Amniotic epithelial cell (primary cell): ENCODE measurements around the gene CCNC.

Experiments used
- DNase-seq: peaks from one replicate; pipeline ENCODE4 v3.0.0-alpha.2; 2010; ENCODE audit warnings: low read depth

Gene CCNC

GRCh38 chr6:99568103-99568933 is at the start of gene CCNC:
CCNC (minus strand) TSS chr6:99568660; CDS start chr6:99568527, 133 bp downstream.
- DNase-seq: peak; percentile 97

- no peak for DNase-seq
Observed at GRCh38 chr6:99617131-99617530, 48.7 kb upstream of the CCNC start.

- no peak for DNase-seq
Observed at GRCh38 chr6:99614430-99615186, 46.1 kb upstream of the CCNC start.

- DNase-seq: no peak
Observed at GRCh38 chr6:99613705-99614429, 45.4 kb upstream of the CCNC start.

GRCh38 chr6:99613409-99613704 is 44.9 kb upstream of the CCNC start:
- peak; percentile 16 for DNase-seq

DNA sequence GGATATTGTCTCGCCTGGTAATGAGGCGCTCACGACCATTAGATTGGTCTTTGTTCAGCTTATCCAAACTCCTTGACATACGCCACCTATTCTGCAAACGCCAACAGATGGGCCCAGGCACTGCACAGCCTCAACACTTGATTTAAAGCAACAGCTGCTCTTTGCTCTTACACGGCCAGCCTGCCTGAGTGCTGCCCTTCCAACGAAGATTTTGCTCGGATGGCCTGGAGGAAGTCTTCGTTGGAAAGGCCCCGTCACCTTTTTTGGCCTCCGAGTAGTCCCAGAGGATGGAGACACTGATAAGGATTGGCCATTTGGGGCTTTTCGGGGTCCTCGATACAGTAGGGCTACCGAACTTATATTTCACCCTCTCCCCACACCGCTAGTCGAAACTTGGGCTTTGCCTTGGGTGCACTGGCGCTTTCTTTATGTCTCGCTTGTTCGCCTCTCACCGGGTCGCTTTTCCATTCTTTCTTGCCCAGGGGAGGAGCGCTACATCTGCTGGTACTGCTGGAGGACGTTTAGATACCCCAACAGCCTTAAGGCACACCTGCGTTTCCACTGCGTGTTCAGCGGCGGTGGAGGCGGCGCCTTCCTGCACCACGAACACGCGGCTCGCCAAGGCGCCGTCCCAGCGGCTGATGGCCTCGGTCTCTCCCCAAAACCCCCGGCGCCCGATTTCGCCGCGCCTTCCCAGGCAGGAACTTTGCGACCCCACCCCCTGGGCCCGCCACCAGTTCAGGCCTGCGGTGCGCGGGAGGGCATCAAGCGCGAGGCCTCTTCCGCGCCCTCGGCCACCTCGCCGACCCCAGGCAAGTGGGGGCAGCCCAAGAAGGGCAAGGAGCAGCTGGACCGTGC is 44.3 kb upstream of the CCNC start:
- DNase-seq: no peak

DNA sequence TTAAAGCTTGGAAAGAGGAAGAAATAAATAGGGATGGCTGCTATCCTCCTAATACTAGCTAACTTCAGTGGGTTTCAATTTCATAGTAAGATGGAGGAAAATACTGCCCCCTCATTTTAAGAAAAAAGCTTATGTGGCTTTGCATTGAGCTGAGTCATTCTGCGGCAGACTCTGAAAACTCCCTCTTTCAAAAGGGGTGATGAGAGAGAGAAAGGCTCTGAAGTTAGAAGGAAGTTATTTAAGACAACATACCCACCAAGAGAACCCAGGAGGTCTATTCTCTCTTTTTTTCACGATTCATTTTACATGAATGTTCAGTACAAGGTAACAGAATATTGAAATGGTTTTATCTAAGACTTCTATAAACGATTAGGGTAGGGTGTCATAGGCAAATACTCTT is 42.7 kb upstream of the CCNC start:
- DNase-seq: no peak

DNA sequence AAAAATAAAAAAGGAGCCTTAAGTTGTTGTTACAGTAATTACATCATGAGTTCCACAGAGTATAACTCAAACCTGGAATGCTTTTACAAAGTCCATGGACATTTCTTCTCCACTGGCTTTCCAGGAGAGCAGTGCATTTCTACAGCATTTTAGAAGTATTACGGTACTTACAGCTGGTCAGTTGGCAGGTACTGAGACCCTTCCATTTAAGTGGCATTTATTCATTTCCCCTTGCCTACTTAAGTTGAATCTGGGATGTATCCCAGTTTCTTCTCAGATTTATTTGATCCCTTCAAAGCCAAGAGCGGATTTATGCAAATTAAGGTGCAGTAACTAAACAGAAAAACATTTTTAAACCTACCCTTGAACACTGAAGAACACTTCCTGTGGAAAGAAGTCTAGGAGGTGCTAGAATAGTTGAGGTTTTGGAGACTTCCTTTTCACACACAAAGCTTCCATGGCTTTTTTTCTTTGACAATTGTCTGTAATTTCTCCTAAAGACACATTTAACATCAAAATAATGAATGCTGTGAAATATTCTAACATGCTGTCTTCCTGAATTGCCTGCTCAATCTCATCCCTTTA is 41.5 kb upstream of the CCNC start:
- DNase-seq: no peak

DNA sequence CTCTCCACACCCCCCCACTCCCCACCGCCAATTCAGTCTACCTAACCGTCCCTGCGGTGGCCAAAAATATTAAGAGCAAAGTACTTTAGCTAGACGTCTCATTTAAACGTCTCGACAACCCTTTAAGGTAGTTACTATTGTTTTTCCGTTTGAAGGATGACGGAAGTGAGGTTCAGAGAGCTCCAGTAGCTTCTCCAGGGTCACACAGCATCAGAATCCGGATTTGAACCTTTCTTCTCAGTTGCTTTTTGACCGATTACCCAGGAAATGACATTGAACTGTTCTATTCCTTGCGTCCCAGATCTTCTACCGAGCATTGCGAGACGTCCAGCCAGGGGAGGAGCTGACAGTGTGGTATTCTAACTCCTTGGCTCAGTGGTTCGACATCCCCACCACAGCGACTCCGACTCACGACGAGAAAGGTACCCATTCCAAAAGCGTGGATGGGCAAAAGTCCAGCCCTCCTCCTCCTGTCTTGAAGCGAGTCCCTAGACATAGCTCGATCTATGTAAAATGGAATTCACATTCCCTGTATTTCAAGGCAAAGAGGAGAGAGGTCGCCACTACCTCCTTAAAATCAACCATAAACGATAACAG is 40.5 kb upstream of the CCNC start:
- no peak for DNase-seq

DNA sequence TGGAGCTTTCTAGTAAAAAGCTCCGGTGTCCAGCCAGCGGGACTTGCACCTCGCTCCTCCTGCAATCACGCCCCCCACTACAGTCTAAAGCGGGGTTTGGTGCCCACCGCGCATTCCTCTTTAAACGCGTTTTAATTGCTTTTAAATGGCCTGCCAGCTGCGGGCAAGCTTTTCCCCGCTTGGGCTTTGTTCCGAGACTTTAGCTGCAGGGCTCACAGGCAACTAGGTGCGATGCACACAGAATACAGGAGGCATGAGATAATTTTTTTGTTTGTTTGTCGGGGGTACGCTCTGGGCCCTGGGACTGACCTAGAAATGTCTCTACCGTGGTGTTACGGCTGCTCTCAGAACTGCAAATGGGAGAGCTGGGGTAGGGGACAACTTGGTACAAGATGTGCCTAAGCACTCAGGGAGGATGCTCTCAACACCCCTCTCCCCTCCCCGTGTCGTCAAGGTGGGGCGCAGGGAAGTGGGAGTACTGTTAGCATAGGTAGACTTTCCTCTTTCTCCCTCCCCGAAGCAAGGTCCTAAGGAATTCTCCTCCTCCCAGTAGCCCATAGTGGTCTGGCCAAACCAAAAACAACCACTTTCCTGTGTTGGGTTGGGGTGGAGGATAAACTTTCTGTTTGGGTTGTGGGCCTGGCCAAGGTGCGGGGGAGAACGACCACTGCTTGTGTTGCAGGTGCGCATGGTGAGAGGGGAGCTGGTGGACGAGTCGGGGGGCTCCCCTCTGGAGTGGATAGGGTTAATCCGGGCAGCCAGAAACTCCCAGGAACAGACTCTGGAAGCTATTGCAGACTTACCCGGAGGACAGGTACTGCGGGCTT is 39.8 kb upstream of the CCNC start:
- DNase-seq: no peak

DNA sequence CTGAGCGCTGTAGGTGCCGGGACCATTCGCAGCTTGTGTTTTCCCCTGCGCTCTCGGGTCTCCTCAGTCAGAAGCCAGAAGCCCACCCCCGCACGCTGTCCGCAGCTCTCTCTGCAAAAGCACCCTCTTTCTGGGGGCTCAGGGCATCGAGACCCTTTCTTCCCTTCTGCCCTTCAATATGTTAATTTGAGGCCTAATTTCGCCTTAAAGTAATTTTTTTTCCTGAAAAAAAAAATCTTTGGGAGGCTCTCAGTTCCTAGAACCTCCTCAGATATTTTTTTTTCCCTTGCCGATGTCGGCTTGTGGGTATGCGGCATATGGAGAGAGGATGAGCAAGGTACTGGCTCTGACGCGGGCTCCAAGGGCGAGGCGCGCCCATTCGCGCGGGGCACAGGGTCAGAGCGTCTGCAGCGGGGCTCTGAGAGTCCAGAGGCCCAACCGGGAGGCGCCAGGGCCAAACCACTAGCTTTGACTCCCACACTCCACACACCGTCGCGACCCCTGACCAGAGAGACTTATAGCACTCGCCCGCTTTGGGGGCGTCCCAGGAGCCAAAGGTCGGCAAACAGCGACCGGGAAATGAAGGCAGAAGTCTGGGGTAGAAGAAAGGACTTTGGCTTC is 39.1 kb upstream of the CCNC start:
- no peak for DNase-seq

DNA sequence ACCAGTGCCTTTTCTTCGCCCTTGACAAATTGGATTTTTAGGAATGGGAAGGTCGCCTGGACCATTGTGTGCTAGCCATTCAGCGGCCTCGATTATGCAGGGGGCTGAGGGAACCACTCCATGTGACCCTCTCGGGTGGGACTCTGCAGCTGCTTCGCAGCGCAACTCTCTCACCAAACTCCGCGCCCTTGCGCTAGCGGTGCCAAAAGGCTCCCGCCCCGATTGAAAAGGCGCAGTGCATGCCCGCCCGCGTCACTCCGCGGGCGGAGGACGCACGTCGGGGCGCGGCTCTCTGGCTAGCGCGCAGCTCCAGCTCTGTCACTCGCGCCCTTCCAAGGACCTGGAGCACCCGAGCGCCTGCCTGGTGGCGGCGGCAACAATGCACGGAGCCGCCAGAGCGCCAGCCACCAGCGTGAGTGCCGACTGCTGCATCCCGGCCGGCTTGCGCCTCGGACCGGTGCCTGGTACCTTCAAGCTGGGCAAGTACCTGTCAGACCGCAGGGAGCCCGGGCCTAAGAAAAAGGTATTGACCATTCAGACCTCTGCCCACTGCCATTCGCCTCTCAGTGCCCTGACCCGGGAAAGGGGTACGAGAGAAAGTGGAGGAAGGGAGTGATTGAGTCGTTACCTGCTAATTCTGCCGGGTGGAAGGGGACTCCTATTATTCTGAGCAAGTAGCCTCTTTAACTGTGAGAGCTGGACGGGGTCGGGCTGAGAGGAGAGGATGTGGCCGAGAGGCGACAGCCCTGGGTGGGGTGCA is 38.4 kb upstream of the CCNC start, which contains the start of gene PRDM13:
PRDM13 (plus strand) TSS at position 178 of the 760 bp plus-strand sequence; CDS start at position 380, 202 bp downstream.
- DNase-seq: no peak

DNA sequence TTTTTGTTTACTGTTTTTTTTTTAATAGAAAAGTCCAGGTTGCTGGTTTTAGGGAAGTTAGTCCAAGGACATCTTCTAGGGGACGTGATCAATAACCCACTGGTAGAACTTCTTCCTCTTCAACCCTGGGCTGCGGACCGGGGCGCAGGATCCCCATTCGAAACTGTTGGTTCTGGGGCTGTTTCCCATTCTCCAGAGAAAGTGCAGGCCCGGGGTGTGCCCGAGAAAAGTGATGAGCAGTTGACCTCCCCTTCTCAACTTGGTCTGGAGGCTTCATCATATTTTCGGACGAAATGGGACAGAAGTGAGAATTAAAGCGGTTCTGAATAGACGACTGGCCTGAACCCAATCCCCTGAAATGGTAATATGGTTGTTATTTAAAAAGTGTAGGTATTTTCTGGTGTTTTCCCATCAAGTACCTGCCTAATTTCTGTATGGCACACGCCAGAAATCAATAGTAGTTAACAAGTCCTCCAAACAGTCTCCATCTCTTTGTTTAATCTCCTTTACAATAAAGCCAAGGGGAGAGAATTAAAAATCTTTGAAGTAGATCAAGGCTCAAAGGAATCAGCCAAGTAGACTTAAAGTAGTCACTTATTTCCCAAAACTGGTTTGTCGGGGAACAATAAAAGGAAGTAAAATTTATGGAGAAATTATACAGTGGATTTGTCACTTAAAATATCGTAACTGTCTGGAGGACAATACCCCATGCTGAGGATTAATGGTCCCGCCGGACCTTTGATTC is 37.6 kb upstream of the CCNC start:
- no peak for DNase-seq

GRCh38 chr6:99605074-99605734 is 36.7 kb upstream of the CCNC start:
- no peak for DNase-seq

- no peak for DNase-seq
Observed at GRCh38 chr6:99604166-99605073, 36.0 kb upstream of the CCNC start.

DNA sequence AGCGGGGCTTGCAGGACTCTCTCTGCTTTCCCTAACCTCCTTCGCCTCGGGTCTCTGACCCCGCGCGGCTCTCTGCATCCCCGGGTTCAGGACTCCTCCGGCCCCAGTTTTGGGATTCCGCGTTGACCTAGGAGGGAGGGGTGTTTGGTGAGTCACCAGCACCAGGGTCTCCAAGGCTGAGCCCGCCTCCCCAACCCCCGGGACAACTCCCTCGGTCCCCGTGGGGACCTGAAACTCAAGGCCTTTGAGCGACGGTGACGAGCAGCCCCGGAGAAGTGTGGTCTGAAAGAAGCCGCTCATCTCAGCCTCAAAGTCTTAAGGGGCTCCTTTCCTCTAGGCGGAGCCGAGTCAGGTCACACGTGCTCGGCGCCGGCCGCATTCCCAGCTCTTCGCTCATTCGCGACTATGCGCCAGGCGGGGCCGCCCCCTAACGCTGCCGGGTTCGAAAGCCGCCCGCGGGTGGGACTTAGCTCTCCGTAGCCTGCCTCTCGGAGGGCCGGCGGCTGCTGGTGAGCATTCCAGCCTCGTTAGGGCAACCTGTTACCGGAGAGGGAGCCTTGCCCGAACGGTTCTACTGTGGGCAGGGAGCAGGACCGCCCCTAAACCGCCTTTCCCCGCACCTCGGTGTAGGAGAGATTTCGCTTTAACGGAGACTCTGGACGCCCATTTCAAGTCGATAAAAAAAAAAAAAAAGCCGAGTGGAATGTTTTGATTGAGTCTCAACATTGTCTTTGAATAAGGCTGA is 35.1 kb upstream of the CCNC start:
- no peak for DNase-seq
